Tibial nerve (tissue), 4 donors: ENCODE measurements around the gene PRDM11.

Experiments used
- EP300 ChIP-seq, 2 donors: sonication (generic); formaldehyde crosslinking; IDR thresholded peaks; one replicate each; pipeline ENCODE4 v1.6.1; 2017; ENCODE audit warnings: antibody characterized with exemption in 2 of 2, mild to moderate bottlenecking in 1 of 2
- TF ChIP-seq, protein P1 (sequence below), 5 experiments: fragments of 200-600 bp in 3 of 5; fragments of 450-650 bp in 2 of 5; sonication (generic) in 3 of 5; IDR thresholded peaks; one replicate each; pipeline ENCODE4 v1.5.1; 2016 to 2019; ENCODE audit warnings: antibody characterized with exemption in 5 of 5, mild to moderate bottlenecking in 3 of 5, moderate library complexity in 2 of 5

DNA sequence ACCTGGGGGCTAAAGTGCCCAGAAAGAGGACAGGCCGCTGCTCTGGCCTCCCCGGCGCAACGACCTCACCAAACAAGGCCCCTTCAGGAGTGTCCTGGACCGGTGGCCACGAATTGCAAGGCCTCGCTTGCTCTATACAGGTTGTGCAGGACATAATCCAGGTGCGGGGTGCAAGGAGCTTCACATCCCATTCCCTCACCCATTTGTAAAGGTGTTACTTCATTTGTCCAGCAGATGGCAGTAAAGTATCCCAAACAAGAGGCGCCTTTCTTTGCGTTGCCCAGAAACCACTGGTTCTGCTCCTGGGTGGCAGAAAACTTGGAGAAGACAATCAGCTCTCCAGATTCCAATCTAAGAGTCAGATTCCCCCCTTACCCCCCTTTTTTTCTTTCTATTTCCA lies 35.9 kb upstream of the PRDM11 start:
- TF ChIP-seq, protein P1, sequence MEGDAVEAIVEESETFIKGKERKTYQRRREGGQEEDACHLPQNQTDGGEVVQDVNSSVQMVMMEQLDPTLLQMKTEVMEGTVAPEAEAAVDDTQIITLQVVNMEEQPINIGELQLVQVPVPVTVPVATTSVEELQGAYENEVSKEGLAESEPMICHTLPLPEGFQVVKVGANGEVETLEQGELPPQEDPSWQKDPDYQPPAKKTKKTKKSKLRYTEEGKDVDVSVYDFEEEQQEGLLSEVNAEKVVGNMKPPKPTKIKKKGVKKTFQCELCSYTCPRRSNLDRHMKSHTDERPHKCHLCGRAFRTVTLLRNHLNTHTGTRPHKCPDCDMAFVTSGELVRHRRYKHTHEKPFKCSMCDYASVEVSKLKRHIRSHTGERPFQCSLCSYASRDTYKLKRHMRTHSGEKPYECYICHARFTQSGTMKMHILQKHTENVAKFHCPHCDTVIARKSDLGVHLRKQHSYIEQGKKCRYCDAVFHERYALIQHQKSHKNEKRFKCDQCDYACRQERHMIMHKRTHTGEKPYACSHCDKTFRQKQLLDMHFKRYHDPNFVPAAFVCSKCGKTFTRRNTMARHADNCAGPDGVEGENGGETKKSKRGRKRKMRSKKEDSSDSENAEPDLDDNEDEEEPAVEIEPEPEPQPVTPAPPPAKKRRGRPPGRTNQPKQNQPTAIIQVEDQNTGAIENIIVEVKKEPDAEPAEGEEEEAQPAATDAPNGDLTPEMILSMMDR (IDR thresholded peaks at IDR 0.05): peak; percentile 67 to 89 (median 72)
- no peak for TF ChIP-seq EP300 (IDR thresholded peaks at IDR 0.05)
